K562 (cell line): Measurements from ENCODE around the gene GPATCH3. TPM values are rescaled to one million over a fixed set of nuclear protein-coding genes. Genes with fewer than 3 reads are reported as not detected.

Experiments used
- MEIS2 ChIP-seq: fragments of 450-650 bp; IDR thresholded peaks from 2 replicates; pipeline ENCODE4 v1.6.1; 2014; ENCODE audit warnings: mild to moderate bottlenecking; ENCODE audit not compliant: partially characterized antibody
- NR2C2 ChIP-seq, 2 experiments: fragments of 200-800 bp in 1 of 2; sonication (Bioruptor generic) in 1 of 2; sonication (generic) in 1 of 2; formaldehyde crosslinking in 1 of 2; IDR thresholded peaks; 2 replicates each; pipeline versions ENCODE4 v1.6.1 to v1.8.0; 2016 to 2022; ENCODE audit warnings: mild to moderate bottlenecking in 1 of 2, missing compliant biosample characterization in 1 of 2, missing genetic modification characterization in 1 of 2, missing genetic modification reagents in 1 of 2
- PRMT5 ChIP-seq: sonication (generic); formaldehyde crosslinking; IDR thresholded peaks from 2 replicates; pipeline ENCODE4 v1.5.0; 2020; ENCODE audit warnings: missing genetic modification reagents
- polyA plus RNA-seq, 8 experiments: library from polyadenylated mRNA; depleted of rRNA in 4 of 8; stranded (reverse) in 5 of 8; unstranded in 3 of 8; fragments of >200 nt; fragmentation: Nextera tagmentation in 2 of 8; fragmentation: Illumina TruSeq in 1 of 8; extraction: Ambion mirVana in 2 of 8; extraction: Trizol in 1 of 8; gene quantifications; 2 replicates each; pipeline versions ENCODE4 v1.2.1 to v1.2.3, GENCODE V29; 2011 to 2014; ENCODE audit warnings: inconsistent platforms in 1 of 8, missing spikeins in 1 of 8
- total RNA-seq, 7 experiments: library from RNA; depleted of rRNA in 6 of 7; stranded (reverse); fragments of >200 nt in 6 of 7; fragmentation: Illumina TruSeq in 2 of 7; extraction: Trizol in 2 of 7; gene quantifications; 2 replicates each; pipeline versions ENCODE4 v1.2.1 to v1.2.3, GENCODE V29; 2011 to 2021; ENCODE audit warnings: low replicate concordance in 1 of 7
- TF ChIP-seq, protein P1 (sequence below): fragments of 450-650 bp; IDR thresholded peaks from 2 replicates; pipeline ENCODE4 v1.6.1; 2016
- TF ChIP-seq, protein P2 (sequence below): IDR thresholded peaks from 2 replicates; pipeline ENCODE4 v1.6.1; 2012; ENCODE audit warnings: low read depth, low read length, improper control_type of control experiment, borderline replicate concordance
- TF ChIP-seq, protein P3 (sequence below): sonication (generic); formaldehyde crosslinking; IDR thresholded peaks from 2 replicates; pipeline ENCODE4 v1.4.0; 2020; ENCODE audit warnings: mild to moderate bottlenecking, missing genetic modification reagents

Gene GPATCH3
- total and polyA plus RNA-seq, 9 of the 15 experiments (the other 6 are each of a cell fraction or from before 2014, with no cell fraction given) = 1.6 to 23.0 (median 13.3) TPM

DNA sequence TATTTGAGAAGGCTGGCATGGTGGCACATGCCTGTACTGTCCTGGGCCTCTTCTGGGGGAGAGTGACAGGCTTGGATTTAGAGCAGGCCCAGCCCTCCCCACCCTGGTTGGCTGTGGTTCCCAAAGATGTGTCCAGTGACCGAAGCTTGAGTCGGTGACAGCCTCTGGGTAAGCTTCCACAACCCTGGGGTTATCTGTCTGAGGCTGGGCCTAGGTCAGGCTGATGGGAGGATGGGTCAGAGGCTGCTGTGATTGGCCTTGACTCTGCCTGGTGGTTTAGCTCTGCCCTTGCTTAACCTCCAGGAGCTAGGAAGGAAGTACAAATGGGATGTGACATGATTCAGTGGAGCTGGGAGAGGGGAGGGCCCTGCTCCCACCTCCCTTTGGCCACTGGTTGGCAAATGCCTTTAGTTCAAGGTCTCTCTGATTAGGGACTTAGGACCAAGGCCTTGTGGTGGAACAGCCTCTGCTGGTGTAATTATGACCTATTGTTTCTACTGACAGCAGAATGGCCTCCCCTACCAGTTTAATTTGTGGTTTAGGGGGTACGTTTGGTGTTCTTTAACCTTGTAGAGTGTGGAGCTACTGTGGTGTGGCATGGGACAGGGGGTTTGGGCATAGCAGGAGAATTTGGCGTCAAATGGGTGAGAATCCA, 37.9 kb upstream of the GPATCH3 start (continued):
- TF ChIP-seq, protein P1, sequence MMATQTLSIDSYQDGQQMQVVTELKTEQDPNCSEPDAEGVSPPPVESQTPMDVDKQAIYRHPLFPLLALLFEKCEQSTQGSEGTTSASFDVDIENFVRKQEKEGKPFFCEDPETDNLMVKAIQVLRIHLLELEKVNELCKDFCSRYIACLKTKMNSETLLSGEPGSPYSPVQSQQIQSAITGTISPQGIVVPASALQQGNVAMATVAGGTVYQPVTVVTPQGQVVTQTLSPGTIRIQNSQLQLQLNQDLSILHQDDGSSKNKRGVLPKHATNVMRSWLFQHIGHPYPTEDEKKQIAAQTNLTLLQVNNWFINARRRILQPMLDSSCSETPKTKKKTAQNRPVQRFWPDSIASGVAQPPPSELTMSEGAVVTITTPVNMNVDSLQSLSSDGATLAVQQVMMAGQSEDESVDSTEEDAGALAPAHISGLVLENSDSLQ = peak; percentile 31; the same call in 1 of the 2 replicates
- TF ChIP-seq NR2C2 (CRISPR knock-in tag; IDR thresholded peaks at IDR 0.05) (no peak), NR2C2 (tag; IDR thresholded peaks at IDR 0.05) (peak; percentile 70; the same call in 1 of the 2 replicates), PRMT5 (CRISPR knock-in tag) (no peak), MEIS2 (peak; percentile 10)
- TF ChIP-seq, protein P2, sequence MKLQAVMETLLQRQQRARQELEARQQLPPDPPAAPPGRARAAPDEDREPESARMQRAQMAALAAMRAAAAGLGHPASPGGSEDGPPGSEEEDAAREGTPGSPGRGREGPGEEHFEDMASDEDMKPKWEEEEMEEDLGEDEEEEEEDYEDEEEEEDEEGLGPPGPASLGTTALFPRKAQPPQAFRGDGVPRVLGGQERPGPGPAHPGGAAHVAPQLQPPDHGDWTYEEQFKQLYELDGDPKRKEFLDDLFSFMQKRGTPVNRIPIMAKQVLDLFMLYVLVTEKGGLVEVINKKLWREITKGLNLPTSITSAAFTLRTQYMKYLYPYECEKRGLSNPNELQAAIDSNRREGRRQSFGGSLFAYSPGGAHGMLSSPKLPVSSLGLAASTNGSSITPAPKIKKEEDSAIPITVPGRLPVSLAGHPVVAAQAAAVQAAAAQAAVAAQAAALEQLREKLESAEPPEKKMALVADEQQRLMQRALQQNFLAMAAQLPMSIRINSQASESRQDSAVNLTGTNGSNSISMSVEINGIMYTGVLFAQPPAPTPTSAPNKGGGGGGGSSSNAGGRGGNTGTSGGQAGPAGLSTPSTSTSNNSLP = no peak
- TF ChIP-seq, protein P3, sequence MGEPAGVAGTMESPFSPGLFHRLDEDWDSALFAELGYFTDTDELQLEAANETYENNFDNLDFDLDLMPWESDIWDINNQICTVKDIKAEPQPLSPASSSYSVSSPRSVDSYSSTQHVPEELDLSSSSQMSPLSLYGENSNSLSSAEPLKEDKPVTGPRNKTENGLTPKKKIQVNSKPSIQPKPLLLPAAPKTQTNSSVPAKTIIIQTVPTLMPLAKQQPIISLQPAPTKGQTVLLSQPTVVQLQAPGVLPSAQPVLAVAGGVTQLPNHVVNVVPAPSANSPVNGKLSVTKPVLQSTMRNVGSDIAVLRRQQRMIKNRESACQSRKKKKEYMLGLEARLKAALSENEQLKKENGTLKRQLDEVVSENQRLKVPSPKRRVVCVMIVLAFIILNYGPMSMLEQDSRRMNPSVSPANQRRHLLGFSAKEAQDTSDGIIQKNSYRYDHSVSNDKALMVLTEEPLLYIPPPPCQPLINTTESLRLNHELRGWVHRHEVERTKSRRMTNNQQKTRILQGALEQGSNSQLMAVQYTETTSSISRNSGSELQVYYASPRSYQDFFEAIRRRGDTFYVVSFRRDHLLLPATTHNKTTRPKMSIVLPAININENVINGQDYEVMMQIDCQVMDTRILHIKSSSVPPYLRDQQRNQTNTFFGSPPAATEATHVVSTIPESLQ = no peak
